NB4 (cell line): ENCODE results near the gene ABRAXAS1.

ENCODE experiments used
- CTCF ChIP-seq: IDR thresholded peaks from one replicate; pipeline ENCODE4 v1.5.1; 2012; ENCODE audit warnings: low read depth, low read length
- MYC ChIP-seq: IDR thresholded peaks from 2 replicates; pipeline ENCODE4 v1.6.1; 2011; ENCODE audit warnings: low read depth, low read length
- POLR2A ChIP-seq: IDR thresholded peaks from 2 replicates; pipeline ENCODE4 v1.6.1; 2011; ENCODE audit warnings: mild to moderate bottlenecking; ENCODE audit not compliant: insufficient read length; ENCODE audit errors: extremely low read depth

GRCh38 chr4:83440899-83441298 is 44.0 kb downstream of the ABRAXAS1 start:
- TF ChIP-seq MYC: no peak
- TF ChIP-seq CTCF: no peak
- no peak for TF ChIP-seq POLR2A
